CD4-positive, alpha-beta T cell treated with Interleukin-6 at 100 ng/mL for 8 hours (primary cell): ENCODE data around the gene GNLY.
"Not testable (repeated sequence)": the region's sequence is repeated elsewhere in the genome, so short reads cannot be mapped to it uniquely, and the experiment has no call there.

Experiments used
- DNase-seq: peaks from one replicate; pipeline ENCODE4 v3.0.0-alpha.2; 2020; ENCODE audit warnings: mixed read lengths, low spot score

GNLY gene

DNA sequence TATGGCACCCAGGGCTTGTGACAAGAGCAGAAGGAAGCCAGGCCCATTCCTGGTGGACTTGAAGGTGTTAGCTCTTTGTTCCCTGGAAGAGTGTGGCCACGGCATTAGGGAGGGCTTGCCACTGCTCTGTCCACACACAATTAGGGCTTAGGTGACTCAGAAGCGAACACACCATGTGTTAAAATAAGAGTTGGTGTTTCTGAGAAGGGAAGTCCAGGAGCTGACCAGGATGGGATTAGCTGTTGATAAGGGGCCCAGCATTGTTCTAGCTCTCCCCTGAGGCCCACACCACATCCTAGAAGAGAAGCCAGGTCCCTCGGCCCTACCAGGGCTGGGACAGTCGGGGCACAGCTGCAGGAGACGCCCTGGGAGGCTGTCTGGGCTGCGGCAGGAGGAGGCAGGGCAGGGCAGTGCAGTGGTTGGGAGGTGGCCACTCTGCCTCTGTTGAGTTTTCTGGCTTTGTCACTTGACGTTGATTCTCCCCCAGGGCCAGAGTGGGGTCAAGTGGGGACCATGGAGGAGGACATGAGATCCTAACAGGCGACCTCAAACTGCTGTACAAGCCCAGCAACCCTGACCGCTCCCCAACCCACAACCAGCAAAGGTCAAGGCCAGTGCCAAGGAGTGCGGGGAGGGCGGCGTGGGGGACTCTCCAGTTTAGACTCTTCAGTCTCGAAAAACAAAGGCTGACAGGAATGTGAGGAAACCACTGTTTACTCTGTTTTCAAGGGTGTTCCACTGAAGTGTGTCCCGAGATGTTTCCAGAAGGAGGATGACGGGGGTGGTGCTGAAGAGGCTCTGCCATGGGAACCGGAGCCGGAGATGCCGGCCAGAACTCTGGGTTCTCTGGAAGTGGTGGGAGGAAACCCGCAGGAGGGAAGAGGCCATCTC lies 16.8 kb downstream of the GNLY start:
- DNase-seq, result no peak

- DNase-seq, result no peak
Measured at GRCh38 chr2:85711578-85712060, 17.5 kb downstream of the GNLY start.

DNA sequence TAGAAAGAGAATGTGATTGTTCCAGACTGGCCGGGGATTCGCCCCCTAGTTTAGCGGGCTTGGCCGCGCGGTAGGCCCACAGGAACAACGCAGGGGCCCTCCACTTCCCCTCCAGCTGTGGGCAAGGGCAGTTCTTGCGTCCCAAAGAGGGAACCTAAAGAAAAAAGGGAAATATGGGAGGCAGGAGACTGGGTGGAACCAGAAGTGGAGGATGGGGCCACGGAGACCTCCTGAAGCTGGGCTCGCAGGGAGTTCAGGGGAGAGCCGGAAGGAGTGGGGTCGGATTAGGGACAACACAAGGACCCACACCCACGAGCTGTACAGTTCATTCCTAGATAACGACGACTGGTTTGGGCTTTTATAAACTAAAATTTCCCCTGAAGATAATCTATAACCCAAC lies 18.2 kb downstream of the GNLY start:
- no peak for DNase-seq

DNA sequence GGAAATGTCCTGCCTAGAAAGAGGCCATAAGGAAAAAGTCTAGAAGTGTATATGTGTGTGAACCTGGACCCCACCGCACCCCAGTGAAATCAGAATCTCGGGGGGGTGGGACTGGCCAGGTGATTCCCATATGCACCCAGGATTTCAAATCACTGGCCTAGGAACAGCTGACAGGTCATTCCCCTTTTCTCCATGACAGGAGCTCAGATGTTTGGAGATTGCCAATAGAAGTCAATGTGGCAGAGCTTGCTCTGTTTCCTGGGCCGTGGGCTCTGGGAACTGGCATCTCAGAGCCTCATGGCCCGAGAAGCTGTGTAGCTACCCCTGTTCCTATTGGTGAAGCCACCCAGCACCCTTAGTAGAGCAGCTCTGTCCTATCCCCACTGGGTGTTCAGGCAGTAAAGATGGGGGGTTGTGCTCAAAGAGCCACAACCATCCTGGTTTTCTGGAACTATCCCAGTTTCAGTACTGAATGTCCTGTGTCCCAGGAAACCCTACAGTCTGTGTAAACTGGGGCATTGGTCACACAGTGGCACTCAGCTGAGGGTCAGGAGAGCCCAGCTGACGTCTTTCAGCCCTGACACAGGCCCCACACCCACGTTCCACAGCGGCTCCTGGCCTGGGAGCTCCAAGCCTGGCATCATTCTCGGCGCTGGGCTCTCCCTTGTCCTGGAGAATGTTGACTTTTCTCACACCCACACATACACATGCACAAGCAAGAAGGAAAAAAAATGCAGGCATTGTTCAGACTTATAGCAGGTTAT lies 18.9 kb downstream of the GNLY start:
- DNase-seq, result no peak

DNA sequence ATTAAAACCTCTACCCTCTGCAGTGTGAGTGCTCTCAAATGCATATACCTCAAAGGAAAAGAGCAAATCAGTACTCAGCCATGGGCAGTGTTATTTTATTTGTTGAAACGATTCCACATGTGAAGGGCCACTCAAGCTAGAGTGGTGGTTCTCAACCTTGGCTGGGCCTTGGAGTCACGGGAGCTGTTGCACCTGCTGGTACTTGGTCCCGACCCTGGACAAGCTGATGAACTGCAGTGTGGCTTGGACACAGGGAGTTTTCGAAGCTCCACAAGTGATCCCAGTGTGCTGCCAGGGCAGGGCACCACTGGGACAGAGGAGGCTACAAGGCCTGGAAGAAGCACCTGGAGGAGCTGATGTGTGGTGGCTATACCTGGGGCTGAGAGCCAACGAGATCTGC lies 19.7 kb downstream of the GNLY start:
- DNase-seq, result no peak

GRCh38 chr2:85714421-85714820 lies 20.3 kb downstream of the GNLY start:
- DNase-seq, result not testable (repeated sequence)

DNA sequence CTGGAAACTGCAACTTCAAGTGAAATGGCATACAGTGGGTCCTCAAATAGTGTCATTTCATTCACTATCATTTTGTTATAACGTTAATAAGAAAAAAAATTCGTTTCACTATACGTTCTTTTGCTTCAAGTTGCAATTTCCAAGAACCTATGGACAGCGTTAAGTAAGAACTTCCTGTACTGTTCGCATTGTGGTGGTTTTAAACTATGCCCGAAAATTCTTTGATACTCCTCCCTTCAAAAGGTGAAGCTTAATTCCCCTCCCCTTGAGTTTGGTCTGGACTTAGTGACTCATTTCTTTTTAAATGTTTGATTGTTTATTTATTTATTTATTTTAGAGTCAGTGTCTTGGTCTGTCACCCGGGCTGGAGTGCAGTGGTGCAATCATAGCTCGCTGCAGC lies 20.7 kb downstream of the GNLY start:
- no peak for DNase-seq

DNA sequence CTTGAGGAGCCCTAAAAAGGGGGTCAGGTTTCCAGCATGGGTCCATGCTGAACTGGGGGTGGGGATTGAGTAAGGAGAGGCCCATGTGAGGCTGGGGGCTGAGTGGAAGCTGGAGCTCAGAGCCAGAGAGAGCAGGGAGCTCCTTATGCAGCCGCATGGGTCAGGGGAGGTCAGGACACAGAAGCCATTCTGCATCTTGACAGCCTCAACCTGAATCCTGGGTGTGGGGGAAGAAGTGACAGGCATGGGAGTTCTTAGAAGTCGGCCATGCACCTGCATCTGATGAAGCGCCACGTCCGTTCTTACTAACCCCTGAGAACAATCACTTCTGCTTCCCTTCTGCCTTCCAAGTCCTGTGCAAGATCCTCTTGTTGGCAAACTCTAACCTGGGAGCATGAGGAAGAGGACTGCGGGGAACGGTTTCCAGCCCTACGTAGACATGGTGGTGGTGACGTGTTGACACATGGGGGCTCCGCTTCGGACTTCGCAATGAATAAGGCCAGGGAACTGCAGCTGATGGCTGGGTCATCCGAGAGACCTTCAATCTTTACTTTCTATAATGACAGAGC lies 22.3 kb downstream of the GNLY start:
- DNase-seq, result no peak

- DNase-seq, result no peak
Measured at GRCh38 chr2:85717308-85718008, 23.3 kb downstream of the GNLY start.

GRCh38 chr2:85718009-85718391 lies 23.8 kb downstream of the GNLY start:
- DNase-seq, result no peak

- no peak for DNase-seq
Measured at GRCh38 chr2:85718885-85719492, 24.8 kb downstream of the GNLY start.

DNA sequence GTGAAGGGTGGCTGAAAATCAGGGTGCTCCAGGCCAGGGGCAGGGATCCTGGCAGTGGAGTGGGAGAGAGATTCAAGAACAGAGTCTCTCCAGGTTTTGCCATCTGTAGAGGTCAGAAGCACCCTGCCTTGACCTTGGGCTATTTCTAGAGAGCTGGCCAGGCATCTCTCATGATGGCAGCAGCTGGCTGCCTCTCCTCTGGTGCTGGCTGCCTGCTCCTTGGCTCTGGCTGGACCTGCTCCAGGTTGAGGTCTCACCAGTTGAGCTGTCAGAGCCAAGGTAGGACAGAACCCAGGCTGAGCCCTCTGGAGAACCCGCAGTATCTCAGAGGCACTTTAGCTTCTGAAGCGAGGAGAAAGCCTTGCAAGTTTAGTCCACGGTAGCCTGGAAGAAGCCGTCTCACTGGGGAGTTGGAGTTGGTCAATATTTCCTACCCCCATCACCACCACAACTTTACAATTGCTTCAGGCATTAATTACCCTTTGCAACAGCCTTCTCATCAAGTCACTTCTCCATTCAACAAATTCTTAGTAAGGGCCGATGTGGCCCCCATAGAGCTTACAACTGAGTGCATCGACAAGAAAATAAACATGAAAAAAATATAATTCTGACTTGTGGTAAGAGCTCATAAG lies 25.6 kb downstream of the GNLY start:
- DNase-seq, result no peak

GRCh38 chr2:85720533-85720932 lies 26.4 kb downstream of the GNLY start:
- DNase-seq, result no peak

DNA sequence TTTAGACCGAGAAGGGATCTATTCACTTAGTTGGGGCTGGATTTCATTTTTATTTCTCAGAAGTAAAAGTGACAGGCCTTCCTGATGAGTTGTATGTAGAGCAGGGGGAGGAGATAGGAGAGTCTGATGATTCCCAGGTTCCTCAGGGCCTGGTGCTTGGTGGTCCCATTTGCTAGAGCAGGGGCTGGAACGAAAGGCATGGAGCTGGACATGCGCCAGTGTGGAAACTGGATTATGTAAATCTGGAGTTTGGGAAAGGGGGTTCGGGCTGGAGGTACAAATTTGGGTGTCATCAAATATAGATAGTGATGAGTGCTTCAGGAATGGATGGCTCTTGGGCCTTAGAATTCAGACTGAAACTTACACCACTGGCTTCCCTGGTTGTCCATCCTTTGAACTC lies 27.5 kb downstream of the GNLY start:
- no peak for DNase-seq

DNA sequence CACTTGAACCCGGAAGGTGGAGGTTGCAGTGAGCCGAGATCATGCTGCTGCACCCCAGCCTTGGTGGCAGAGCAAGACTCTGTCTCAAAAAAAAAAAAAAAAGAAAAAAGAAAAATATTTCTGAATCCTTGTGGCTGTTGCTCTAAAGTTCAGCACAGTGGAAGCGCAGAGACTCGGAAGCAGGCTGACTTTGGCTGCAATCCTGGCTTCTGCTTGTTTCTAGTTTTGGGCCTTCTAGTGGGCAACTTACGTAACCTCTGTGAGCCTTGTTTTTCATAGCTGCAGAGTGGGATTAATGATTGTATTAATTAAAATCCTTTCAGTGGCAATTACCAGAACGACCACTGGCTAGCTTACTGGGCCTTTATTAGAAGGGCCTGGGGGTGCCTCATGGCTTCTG lies 28.4 kb downstream of the GNLY start:
- DNase-seq, result no peak

DNA sequence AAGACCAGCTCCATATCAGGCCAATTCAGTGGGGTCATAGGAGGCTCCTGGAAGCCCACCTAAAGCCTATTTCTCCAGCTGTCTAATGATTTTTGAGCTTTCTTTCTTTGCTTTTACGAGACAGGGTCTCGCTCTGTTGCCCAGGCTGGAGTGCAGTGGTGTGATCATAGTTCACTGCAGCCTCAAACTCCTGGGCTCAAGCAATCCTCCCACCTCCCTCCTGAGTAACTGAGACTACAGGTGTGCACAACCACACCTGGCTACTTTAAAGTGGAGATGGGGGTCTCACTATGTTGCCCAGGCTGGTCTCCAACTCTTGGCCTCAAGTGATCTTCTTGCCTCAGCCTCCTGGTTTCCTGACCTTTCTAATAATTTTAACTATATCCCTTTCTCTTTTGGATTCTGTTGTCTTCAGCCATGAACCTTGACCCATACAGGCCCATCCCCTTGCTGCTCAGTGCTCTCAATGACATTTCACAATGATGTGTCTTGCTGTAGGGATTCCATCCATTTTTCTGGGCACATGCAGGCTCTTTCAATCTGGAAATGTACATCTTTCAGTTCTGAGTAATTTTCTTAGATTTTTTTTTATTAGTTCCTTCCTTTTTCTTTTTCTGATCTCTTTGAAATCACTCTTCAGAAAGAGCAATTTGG lies 29.7 kb downstream of the GNLY start:
- no peak for DNase-seq

DNA sequence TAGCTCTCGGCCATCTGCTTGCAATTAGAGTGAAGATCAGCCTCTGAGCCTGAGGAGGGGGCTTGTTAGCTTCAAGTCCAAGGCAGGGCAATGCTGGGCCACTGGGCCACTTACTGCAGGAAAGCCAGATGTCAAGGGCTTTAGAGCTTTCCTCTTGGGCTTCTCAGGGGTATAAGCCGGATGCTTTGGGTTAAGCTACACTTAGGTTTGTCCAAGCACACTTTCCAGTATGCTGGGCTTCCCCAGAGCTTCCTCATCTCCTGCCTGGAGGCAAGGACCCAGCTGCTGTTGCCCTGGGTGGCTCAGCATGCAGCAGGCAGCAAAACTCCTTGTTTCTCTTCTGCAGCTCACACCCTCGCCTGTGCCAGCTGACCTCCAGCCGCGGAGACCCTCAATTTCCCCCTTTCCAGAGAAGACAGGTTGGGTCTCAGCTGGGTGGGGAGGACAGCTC lies 30.6 kb downstream of the GNLY start:
- DNase-seq, result no peak

DNA sequence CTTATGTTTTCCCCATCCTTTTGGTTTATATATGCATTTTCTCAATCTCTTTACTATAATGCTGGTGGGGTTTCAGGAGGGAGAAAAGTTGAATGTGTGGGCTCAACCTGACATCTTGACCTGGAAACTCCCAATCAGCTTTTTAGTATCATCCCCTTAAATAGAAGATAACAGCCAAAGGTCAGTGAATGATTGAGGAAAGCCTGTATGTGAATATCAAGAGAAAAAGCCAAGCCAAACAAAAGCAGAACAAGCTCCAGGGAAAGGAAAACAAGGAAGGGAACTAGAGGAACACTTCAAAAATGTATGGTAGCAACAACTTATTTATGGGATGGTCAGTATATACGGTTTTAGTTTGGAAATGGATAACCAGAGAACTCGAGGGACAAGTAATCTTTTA lies 31.3 kb downstream of the GNLY start:
- DNase-seq, result no peak

- DNase-seq, result no peak
Measured at GRCh38 chr2:85727798-85728197, 33.6 kb downstream of the GNLY start.

DNA sequence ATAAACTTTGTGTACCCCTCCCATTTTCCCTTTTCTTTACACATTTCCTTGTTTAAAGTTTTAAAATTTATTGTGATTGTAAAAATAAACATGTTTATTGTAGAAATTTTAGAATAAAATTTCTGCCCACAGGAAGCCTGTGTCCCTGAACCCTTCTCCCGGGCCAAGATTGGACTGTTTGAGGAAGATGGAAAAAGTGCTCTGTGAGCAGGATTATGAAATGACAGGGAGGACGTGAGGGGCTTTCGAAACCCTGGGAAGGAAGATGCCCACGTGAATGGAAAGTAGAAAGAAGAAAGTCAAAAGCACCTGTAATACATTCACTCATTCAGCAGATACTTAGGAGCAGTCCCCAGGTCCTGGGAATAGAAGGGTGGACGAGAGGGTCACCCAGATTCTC lies 34.2 kb downstream of the GNLY start:
- DNase-seq, result no peak
